Mesendoderm (in vitro differentiated cells): Measurements from ENCODE around the gene TADA3.

Experiments used
- DNase-seq: peaks from one replicate; pipeline ENCODE4 v3.0.0; 2013
- H2AK5ac ChIP-seq: 2 replicates; pipeline ENCODE4 v1.6.1; 2013; ENCODE audit warnings: low read length, inconsistent platforms
- H2BK120ac ChIP-seq: 2 replicates; pipeline ENCODE4 v1.6.1; 2013; ENCODE audit warnings: low read depth, mild to moderate bottlenecking, low read length, moderate library complexity, mixed read lengths
- H2BK15ac ChIP-seq: replicated peaks from 2 replicates; pipeline ENCODE4 v1.6.1; 2013; ENCODE audit warnings: low read depth, mild to moderate bottlenecking, moderate library complexity
- H2BK5ac ChIP-seq: 2 replicates; pipeline ENCODE4 v1.6.1; 2013; ENCODE audit warnings: low read length, inconsistent platforms
- H3K18ac ChIP-seq: 2 replicates; pipeline ENCODE4 v1.6.1; 2013; ENCODE audit warnings: mild to moderate bottlenecking, low read length, mixed read lengths
- H3K23ac ChIP-seq: one replicate; pipeline ENCODE4 v1.6.1; 2013; ENCODE audit warnings: low read length
- H3K27ac ChIP-seq: 2 replicates; pipeline ENCODE4 v1.5.1; 2013; ENCODE audit warnings: low read depth, mild to moderate bottlenecking, inconsistent platforms, low read length, moderate library complexity
- H3K27me3 ChIP-seq: 2 replicates; pipeline ENCODE4 v1.6.1; 2013; ENCODE audit warnings: low read length, control low read depth, mild to moderate bottlenecking, inconsistent platforms; ENCODE audit not compliant: insufficient read depth, poor library complexity
- H3K36me3 ChIP-seq: 2 replicates; pipeline ENCODE4 v1.6.1; 2013; ENCODE audit warnings: low read length, inconsistent platforms; ENCODE audit not compliant: control insufficient read depth, insufficient read depth
- H3K4ac ChIP-seq: one replicate; pipeline ENCODE4 v1.6.1; 2013; ENCODE audit warnings: low read depth, mild to moderate bottlenecking, low read length, moderate library complexity
- H3K4me1 ChIP-seq: 2 replicates; pipeline ENCODE4 v1.6.1; 2013; ENCODE audit warnings: low read depth, low read length, inconsistent platforms; ENCODE audit not compliant: control insufficient read depth
- H3K4me2 ChIP-seq: 2 replicates; pipeline ENCODE4 v1.6.1; 2013; ENCODE audit warnings: low read length
- H3K4me3 ChIP-seq: 2 replicates; pipeline ENCODE4 v1.5.1; 2013; ENCODE audit warnings: mild to moderate bottlenecking, low read length
- H3K56ac ChIP-seq: one replicate; pipeline ENCODE4 v1.6.1; 2013; ENCODE audit warnings: low read length
- H3K79me1 ChIP-seq: 2 replicates; pipeline ENCODE4 v1.6.1; 2013; ENCODE audit warnings: low read length, inconsistent platforms
- H3K79me2 ChIP-seq: 2 replicates; pipeline ENCODE4 v1.6.1; 2013; ENCODE audit warnings: mild to moderate bottlenecking, low read length; ENCODE audit not compliant: control insufficient read depth, insufficient read depth
- H3K9ac ChIP-seq: 2 replicates; pipeline ENCODE4 v1.6.1; 2013; ENCODE audit warnings: low read length, inconsistent platforms
- H4K5ac ChIP-seq: one replicate; pipeline ENCODE4 v1.6.1; 2013; ENCODE audit warnings: low read length
- H4K8ac ChIP-seq: one replicate; pipeline ENCODE4 v1.6.1; 2013; ENCODE audit warnings: low read depth, mild to moderate bottlenecking, control low read depth, low read length, moderate library complexity
- WGBS: extraction: QIAGEN DNeasy Blood & Tissue Kit; methylation state at CpG from one replicate; pipeline ENCODE4 v1.1.7; 2013; ENCODE audit warnings: low lambda C conversion rate, missing lambda C conversion rate; ENCODE audit not compliant: insufficient coverage; ENCODE audit errors: extremely low coverage; 5-methylcytosine and 5-hydroxymethylcytosine counted together

The TADA3 gene

DNA sequence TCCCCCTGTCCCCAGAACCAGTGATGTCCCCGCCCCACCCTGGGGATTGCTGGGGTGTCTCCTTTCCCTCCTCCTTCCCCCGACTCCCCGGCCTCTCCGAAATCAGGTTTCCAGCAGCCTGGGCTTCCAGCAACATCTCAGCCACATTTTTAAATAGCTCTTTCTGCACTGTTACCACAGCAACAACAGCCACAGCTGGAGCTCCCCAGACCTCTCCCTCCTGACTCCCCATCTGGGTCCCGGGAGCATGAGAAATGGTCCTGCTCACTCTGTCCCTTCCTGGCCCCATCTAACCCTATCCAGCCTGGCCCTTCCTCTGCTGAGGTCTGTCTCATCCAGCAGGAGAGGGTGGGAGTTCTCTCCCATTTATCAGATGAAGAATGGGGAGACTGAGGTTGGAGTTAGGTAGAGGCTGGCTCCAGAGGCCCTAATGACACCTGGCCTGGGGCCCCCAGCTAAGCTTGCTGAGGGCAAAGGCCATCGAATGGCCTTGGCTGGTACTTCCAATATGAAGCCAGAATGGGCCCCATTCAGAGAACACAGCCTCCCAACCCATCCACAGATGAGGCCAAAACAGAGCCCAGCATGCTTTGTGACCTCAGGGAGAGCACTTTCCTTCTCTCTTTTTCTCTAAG lies 24.0 kb downstream of the TADA3 start:
- DNase-seq, result no peak
- Histone ChIP-seq H3K4me2 (no peak overlapping the region), H4K5ac (no peak overlapping the region), H3K4ac (no peak overlapping the region), H3K23ac (no peak overlapping the region), H3K4me3 (no peak overlapping the region), H3K27me3 (no peaks in the 10 kb centered on the region), H3K18ac (no peak overlapping the region), H2BK120ac (no peak overlapping the region), H3K36me3 (no peaks in the 10 kb centered on the region), H2BK5ac (no peak overlapping the region), H3K56ac (no peak overlapping the region), H3K4me1 (no peaks in the 10 kb centered on the region), H3K9ac (no peak overlapping the region), H2BK15ac (no peak overlapping the region), H4K8ac (no peak overlapping the region), H3K79me1 (no peaks in the 10 kb centered on the region), H3K27ac (no peak overlapping the region), H2AK5ac (no peak overlapping the region), H3K79me2 (no peaks in the 10 kb centered on the region)
- WGBS, result no CpG with 5 or more reads among the region's 6 CpGs

GRCh38 chr3:9767418-9767817 lies 24.9 kb downstream of the TADA3 start:
- Histone ChIP-seq H3K4me2 (no peak overlapping the region), H3K23ac (no peak overlapping the region), H3K18ac (no peak overlapping the region), H3K27ac (no peak overlapping the region), H4K8ac (no peak overlapping the region), H2BK120ac (no peak overlapping the region), H3K4me3 (no peak overlapping the region), H3K79me2 (no peaks in the 10 kb centered on the region), H4K5ac (no peak overlapping the region), H2BK15ac (no peak overlapping the region), H3K56ac (no peak overlapping the region), H3K36me3 (no peaks in the 10 kb centered on the region), H3K9ac (no peak overlapping the region), H3K79me1 (no peaks in the 10 kb centered on the region), H2AK5ac (no peak overlapping the region), H3K4me1 (no peaks in the 10 kb centered on the region), H3K4ac (no peak overlapping the region), H2BK5ac (no peak overlapping the region), H3K27me3 (no peaks in the 10 kb centered on the region)
- DNase-seq, result no peak
- WGBS, result no CpG with 5 or more reads among the region's 7 CpGs

- Histone ChIP-seq H3K79me2 (no peaks in the 10 kb centered on the region), H3K27ac (no peak overlapping the region), H4K8ac (no peak overlapping the region), H2BK5ac (no peak overlapping the region), H3K27me3 (no peaks in the 10 kb centered on the region), H3K18ac (no peak overlapping the region), H3K79me1 (no peaks in the 10 kb centered on the region), H3K4me1 (no peaks in the 10 kb centered on the region), H2BK15ac (no peak overlapping the region), H3K23ac (no peak overlapping the region), H3K36me3 (no peaks in the 10 kb centered on the region), H3K4ac (no peak overlapping the region), H3K4me2 (no peak overlapping the region), H2AK5ac (no peak overlapping the region), H2BK120ac (no peak overlapping the region), H3K9ac (no peak overlapping the region), H3K56ac (no peak overlapping the region), H3K4me3 (no peak overlapping the region), H4K5ac (no peak overlapping the region)
- no CpG with 5 or more reads among the region's 4 CpGs for WGBS
- peak; percentile 66 for DNase-seq
These were observed 26.4 kb downstream of the TADA3 start for GRCh38 chr3:9765865-9766264.

- Histone ChIP-seq H3K36me3 (no peaks in the 10 kb centered on the region), H3K23ac (no peak overlapping the region), H3K18ac (no peak overlapping the region), H3K56ac (no peak overlapping the region), H3K27me3 (no peaks in the 10 kb centered on the region), H3K4me1 (no peaks in the 10 kb centered on the region), H3K9ac (no peak overlapping the region), H4K8ac (no peak overlapping the region), H3K4ac (no peak overlapping the region), H2BK120ac (no peak overlapping the region), H3K79me1 (no peaks in the 10 kb centered on the region), H3K79me2 (no peaks in the 10 kb centered on the region), H2AK5ac (no peak overlapping the region), H3K4me2 (no peak overlapping the region), H2BK15ac (no peak overlapping the region), H3K4me3 (no peak overlapping the region), H4K5ac (no peak overlapping the region), H2BK5ac (no peak overlapping the region), H3K27ac (no peak overlapping the region)
- no peak for DNase-seq
- WGBS, result no CpG with 5 or more reads among the region's 8 CpGs
These were observed 29.4 kb downstream of the TADA3 start for GRCh38 chr3:9762871-9763270.

GRCh38 chr3:9761919-9762318 lies 30.4 kb downstream of the TADA3 start:
- Histone ChIP-seq H3K36me3 (no peaks in the 10 kb centered on the region), H2AK5ac (no peak overlapping the region), H3K4me3 (no peak overlapping the region), H3K9ac (no peak overlapping the region), H3K4ac (no peak overlapping the region), H3K27ac (no peak overlapping the region), H2BK15ac (no peak overlapping the region), H3K18ac (no peak overlapping the region), H4K8ac (no peak overlapping the region), H3K56ac (no peak overlapping the region), H2BK5ac (no peak overlapping the region), H3K27me3 (no peaks in the 10 kb centered on the region), H4K5ac (no peak overlapping the region), H3K4me2 (no peak overlapping the region), H2BK120ac (no peak overlapping the region), H3K4me1 (no peaks in the 10 kb centered on the region), H3K23ac (no peak overlapping the region), H3K79me2 (no peaks in the 10 kb centered on the region), H3K79me1 (no peaks in the 10 kb centered on the region)
- no CpG with 5 or more reads among the region's 5 CpGs for WGBS
- no peak for DNase-seq
